ENCODE measurements around the gene TBC1D9. TPM values are rescaled to one million over a fixed set of nuclear protein-coding genes. Genes with fewer than 3 reads are reported as not detected.

TBC1D9 gene
- polyA plus RNA-seq, 1 of the 3 experiments (the other 2 are of a cell fraction), result 13.5 TPM

GRCh38 chr4:140705625-140706275 is 50.4 kb downstream of the TBC1D9 start:
- H3K79me2 ChIP-seq (ENCODE audit: insufficient read depth), result peaks cover 19% of the 10 kb centered on the region
- WGBS (ENCODE audit: low lambda C conversion rate), result 89% methylated on average over 8 of the region's 8 CpGs
- H2AFZ ChIP-seq (ENCODE audit: low read depth), result no peak overlapping the region
- no peak overlapping the region for H3K4me3 ChIP-seq (ENCODE audit: low read depth in 2 of 2, low read length in 1 of 2)
- DNase-seq, result peak; percentile 22
- H4K20me1 ChIP-seq (ENCODE audit: insufficient read depth), result no peaks in the 10 kb centered on the region
- no peak overlapping the region for H3K4me2 ChIP-seq
- no peak overlapping the region; a peak in 1 of 4 replicates for H3K27ac ChIP-seq (ENCODE audit: low read depth in 2 of 2, low read length in 1 of 2)
- no peaks in the 10 kb centered on the region for H3F3A ChIP-seq (replicated peaks; ENCODE audit: insufficient read depth)
- no peak overlapping the region for H3K9ac ChIP-seq
- no peaks in the 10 kb centered on the region for H3K27me3 ChIP-seq (ENCODE audit: insufficient read depth)
- no peaks in the 10 kb centered on the region for H3K9me3 ChIP-seq
- POLR2A ChIA-PET, result no interaction called here
- H3K9me2 ChIP-seq, result no peaks in the 10 kb centered on the region
- H3K36me3 ChIP-seq (replicated peaks in 1 of 2; ENCODE audit: control insufficient read depth in 1 of 2, insufficient read depth in 2 of 2, low read length in 1 of 2), result peaks cover 3 to 6% of the 10 kb centered on the region in 2 experiments
- CTCF ChIA-PET, result no interaction called here
- no peak for TF ChIP-seq SMC3 (IDR thresholded peaks at IDR 0.05; ENCODE audit: low read depth, low read length)
- no peak for TF ChIP-seq CTCF (IDR thresholded peaks at IDR 0.05)
- no peak for TF ChIP-seq NRF1 (IDR thresholded peaks at IDR 0.05; ENCODE audit: low read depth, low read length)
- 0 out of 2 replicates have a peak, but pooled peaks have one; percentile 35 for TF ChIP-seq RCOR1 (IDR thresholded peaks at IDR 0.05; ENCODE audit: low read length)
- TF ChIP-seq YY1 (IDR thresholded peaks at IDR 0.05; ENCODE audit: low read depth), result no peak
- no peak for TF ChIP-seq FOSL2 (IDR thresholded peaks at IDR 0.05; ENCODE audit: borderline replicate concordance, low read depth)
- TF ChIP-seq GATA2 (CRISPR knock-in tag; IDR thresholded peaks at IDR 0.05), result peak; percentile 53
- TF ChIP-seq EP300 (IDR thresholded peaks at IDR 0.05; ENCODE audit: borderline replicate concordance in 1 of 2, low read depth in 1 of 2, low read length in 1 of 2), result 0 out of 4 replicates have a peak, but pooled peaks of 1 of the 2 experiments have one; percentile 10
- TF ChIP-seq POLR2AphosphoS5 (IDR thresholded peaks at IDR 0.05; ENCODE audit: low read depth, low read length), result no peak
- no peak for TF ChIP-seq ELF1 (IDR thresholded peaks at IDR 0.05)
- no peak for TF ChIP-seq SIN3A (IDR thresholded peaks at IDR 0.05; ENCODE audit: borderline replicate concordance, low read depth, low read length)
- no peak for TF ChIP-seq MXI1 (IDR thresholded peaks at IDR 0.05; ENCODE audit: low read depth, low read length)
- TF ChIP-seq RAD21 (IDR thresholded peaks at IDR 0.05; ENCODE audit: low read length), result no peak
- TF ChIP-seq RXRA (IDR thresholded peaks at IDR 0.05; ENCODE audit: borderline replicate concordance, low read depth), result no peak
- no peak for TF ChIP-seq TEAD4 (IDR thresholded peaks at IDR 0.05; ENCODE audit: borderline replicate concordance, insufficient read depth)
- no peak for TF ChIP-seq IRF3 (IDR thresholded peaks at IDR 0.05; ENCODE audit: low read depth, low read length)
- no peak for TF ChIP-seq USF1 (IDR thresholded peaks at IDR 0.05; ENCODE audit: borderline replicate concordance, low read depth)
- no peak for TF ChIP-seq MEF2A (IDR thresholded peaks at IDR 0.05; ENCODE audit: borderline replicate concordance, low read depth)
- TF ChIP-seq EZH2phosphoT487 (IDR thresholded peaks at IDR 0.05; ENCODE audit: borderline replicate concordance, low read depth), result no peak
- no peak for TF ChIP-seq GABPA (IDR thresholded peaks at IDR 0.05; ENCODE audit: low read depth)
- no peak for TF ChIP-seq REST (IDR thresholded peaks at IDR 0.05; ENCODE audit: low read depth, low read length)
- TF ChIP-seq FOXM1 (IDR thresholded peaks at IDR 0.05; ENCODE audit: low read depth), result no peak
- TF ChIP-seq JUND (IDR thresholded peaks at IDR 0.05), result no peak
- TF ChIP-seq NFIC (IDR thresholded peaks at IDR 0.05; ENCODE audit: borderline replicate concordance), result no peak
- TF ChIP-seq FOXJ3 (CRISPR knock-in tag; IDR thresholded peaks at IDR 0.05), result no peak
- TF ChIP-seq PBX3 (IDR thresholded peaks at IDR 0.05), result no peak
- peaks cover 0 to 5% of the 10 kb centered on the region in 2 experiments; a peak in 2 of 4 replicates for H3K4me1 ChIP-seq (ENCODE audit: control insufficient read depth in 1 of 2, insufficient read depth in 2 of 2, low read depth in 1 of 2, low read length in 1 of 2)

Measured in SK-N-SH (cell line).